Neural progenitor cell (in vitro differentiated cells): ENCODE results near the gene TMEM256.

Source experiments
- EZH2 ChIP-seq: fragments of 200-600 bp; sonication (generic); IDR thresholded peaks from 2 replicates; pipeline ENCODE4 v1.6.1; 2017; ENCODE audit warnings: antibody characterized with exemption, mild to moderate bottlenecking, moderate library complexity
- TF ChIP-seq, protein P1 (sequence below): fragments of 200-600 bp; sonication (generic); IDR thresholded peaks from 2 replicates; pipeline ENCODE4 v1.5.1; 2017; ENCODE audit warnings: antibody characterized with exemption, mild to moderate bottlenecking

DNA sequence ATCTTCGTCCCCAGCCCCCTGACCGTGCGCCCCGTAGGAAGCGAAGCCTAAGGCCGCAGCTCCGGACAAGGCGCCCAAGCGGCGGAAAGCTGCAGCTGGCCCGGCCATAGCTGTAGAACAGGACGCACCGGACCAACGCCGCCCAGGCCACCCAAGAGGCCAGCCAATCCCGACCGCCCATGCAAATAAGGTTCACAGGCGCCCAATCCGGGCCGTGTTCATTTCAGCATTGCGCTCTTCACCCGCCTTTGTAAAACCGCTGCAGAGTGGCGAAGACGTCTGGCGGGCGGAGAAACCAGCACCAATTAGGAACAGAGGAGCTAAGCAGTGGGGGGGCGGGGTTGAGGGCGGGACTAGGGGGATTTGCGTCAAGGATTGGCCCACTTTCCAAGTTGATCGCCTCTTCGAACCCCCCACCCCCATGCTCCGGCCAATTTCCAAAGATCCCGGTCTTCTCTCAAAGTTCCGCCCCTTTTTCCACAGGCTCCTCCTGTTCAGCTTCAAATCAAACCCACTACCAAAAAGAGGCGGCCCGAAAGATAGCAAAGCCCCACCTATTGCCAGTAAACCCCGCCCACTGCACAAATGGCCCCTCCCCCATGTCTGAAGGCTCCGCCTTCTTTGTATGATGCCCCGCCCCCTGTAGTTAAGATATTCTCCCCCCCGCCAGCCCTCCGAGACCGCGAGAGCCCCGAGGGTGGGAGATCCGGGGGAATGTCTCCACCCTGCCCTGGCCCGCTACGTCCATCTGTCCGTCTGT is at the start of gene TMEM256:
- TF ChIP-seq, protein P1, sequence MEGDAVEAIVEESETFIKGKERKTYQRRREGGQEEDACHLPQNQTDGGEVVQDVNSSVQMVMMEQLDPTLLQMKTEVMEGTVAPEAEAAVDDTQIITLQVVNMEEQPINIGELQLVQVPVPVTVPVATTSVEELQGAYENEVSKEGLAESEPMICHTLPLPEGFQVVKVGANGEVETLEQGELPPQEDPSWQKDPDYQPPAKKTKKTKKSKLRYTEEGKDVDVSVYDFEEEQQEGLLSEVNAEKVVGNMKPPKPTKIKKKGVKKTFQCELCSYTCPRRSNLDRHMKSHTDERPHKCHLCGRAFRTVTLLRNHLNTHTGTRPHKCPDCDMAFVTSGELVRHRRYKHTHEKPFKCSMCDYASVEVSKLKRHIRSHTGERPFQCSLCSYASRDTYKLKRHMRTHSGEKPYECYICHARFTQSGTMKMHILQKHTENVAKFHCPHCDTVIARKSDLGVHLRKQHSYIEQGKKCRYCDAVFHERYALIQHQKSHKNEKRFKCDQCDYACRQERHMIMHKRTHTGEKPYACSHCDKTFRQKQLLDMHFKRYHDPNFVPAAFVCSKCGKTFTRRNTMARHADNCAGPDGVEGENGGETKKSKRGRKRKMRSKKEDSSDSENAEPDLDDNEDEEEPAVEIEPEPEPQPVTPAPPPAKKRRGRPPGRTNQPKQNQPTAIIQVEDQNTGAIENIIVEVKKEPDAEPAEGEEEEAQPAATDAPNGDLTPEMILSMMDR, result no peak
- TF ChIP-seq EZH2, result no peak
